Measurements from ENCODE around the gene ZRANB1.

The ZRANB1 gene

DNA sequence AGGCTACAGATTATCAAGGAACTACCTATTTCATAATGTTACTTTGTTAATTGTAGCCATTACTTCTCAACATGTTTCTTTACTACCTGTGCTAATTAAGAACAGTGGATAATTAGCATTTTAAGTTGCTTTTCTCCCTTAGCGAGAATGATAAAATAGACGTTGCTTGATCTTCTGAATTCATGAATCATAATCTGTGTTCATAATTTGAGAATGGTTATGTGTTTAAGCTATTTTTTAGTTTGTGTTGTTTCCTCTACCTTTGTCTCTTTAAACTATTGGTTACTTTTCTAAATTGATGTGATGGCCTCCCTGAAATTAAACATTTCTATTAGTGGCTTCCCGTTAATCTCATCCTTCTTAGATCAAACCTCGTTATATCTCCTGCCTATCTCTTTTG, at the start of gene ZRANB1:
ZRANB1 (plus strand) TSS at position 301 of the 400 bp plus-strand sequence. CDS start 371 bp downstream, outside the sequence.
- H2AFZ ChIP-seq (ENCODE audit: low read length): no peak within 1 kb of the TSS
- TF ChIP-seq, protein P1, sequence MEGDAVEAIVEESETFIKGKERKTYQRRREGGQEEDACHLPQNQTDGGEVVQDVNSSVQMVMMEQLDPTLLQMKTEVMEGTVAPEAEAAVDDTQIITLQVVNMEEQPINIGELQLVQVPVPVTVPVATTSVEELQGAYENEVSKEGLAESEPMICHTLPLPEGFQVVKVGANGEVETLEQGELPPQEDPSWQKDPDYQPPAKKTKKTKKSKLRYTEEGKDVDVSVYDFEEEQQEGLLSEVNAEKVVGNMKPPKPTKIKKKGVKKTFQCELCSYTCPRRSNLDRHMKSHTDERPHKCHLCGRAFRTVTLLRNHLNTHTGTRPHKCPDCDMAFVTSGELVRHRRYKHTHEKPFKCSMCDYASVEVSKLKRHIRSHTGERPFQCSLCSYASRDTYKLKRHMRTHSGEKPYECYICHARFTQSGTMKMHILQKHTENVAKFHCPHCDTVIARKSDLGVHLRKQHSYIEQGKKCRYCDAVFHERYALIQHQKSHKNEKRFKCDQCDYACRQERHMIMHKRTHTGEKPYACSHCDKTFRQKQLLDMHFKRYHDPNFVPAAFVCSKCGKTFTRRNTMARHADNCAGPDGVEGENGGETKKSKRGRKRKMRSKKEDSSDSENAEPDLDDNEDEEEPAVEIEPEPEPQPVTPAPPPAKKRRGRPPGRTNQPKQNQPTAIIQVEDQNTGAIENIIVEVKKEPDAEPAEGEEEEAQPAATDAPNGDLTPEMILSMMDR (IDR thresholded peaks at IDR 0.05; ENCODE audit: low read length): no peak
- no peak for TF ChIP-seq EZH2 (IDR thresholded peaks at IDR 0.05; ENCODE audit: borderline replicate concordance, low read length)
- H3K36me3 ChIP-seq (ENCODE audit: insufficient read depth, low read length): peaks cover 12% of the 10 kb centered on the region; the same call in 1 of the 2 replicates
- peak within 1 kb of the TSS; percentile 15; the same call in 1 of the 2 replicates for H3K4me2 ChIP-seq (ENCODE audit: low read length)
- H3K27me3 ChIP-seq (ENCODE audit: insufficient read depth, low read length): no peaks in the 10 kb centered on the region
- no peaks in the 10 kb centered on the region for H4K20me1 ChIP-seq (ENCODE audit: insufficient read depth, low read length)
- H3K4me3 ChIP-seq (ENCODE audit: low read depth, low read length, poor library complexity, severe bottlenecking): no peak within 1 kb of the TSS
- H3K79me2 ChIP-seq (ENCODE audit: insufficient read depth, low read length): peaks cover 80% of the 10 kb centered on the region
- H3K27ac ChIP-seq (ENCODE audit: low read depth, low read length, poor library complexity, severe bottlenecking): peak within 1 kb of the TSS; percentile 54
- H3F3A ChIP-seq (ENCODE audit: insufficient read depth, low read length): no peaks in the 10 kb centered on the region; the same call in 1 of the 2 replicates
- H3K9ac ChIP-seq (ENCODE audit: low read length): no peak within 1 kb of the TSS
- H3K9me2 ChIP-seq (ENCODE audit: low read depth, low read length): no peaks in the 10 kb centered on the region
- H3K4me1 ChIP-seq (ENCODE audit: insufficient read depth, low read length, severe bottlenecking): peaks cover 25% of the 10 kb centered on the region
- no peaks in the 10 kb centered on the region for H3K9me3 ChIP-seq (ENCODE audit: low read length)

DNA sequence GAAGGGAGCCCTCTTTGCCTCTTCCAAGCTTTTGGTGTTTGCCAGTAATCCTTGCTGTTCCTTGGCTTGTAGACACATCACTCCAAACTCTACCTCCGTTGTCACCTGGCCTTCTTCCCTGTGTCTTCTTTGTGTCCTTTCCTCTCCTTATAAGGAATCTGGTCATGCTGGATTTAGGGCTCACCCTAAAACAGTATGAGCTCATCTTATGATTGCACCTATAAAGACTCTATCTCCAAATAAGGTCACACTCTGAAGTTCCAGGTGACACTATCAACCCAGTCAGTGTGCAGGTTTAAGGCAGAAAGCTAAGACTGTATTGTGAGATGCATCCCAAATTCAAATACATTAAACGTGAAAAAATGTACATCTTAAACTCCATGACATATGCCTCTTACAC, 49.0 kb upstream of the ZRANB1 start:
- Histone ChIP-seq H2AFZ (ENCODE audit: low read length) (no peak overlapping the region), H3K4me3 (ENCODE audit: low read depth, low read length, poor library complexity, severe bottlenecking) (no peak overlapping the region), H3K9me3 (ENCODE audit: low read length) (no peaks in the 10 kb centered on the region), H4K20me1 (ENCODE audit: insufficient read depth, low read length) (no peaks in the 10 kb centered on the region), H3K4me2 (ENCODE audit: low read length) (no peak overlapping the region), H3K9ac (ENCODE audit: low read length) (no peak overlapping the region), H3F3A (ENCODE audit: insufficient read depth, low read length) (no peaks in the 10 kb centered on the region), H3K9me2 (ENCODE audit: low read depth, low read length) (no peaks in the 10 kb centered on the region), H3K4me1 (ENCODE audit: insufficient read depth, low read length, severe bottlenecking) (no peaks in the 10 kb centered on the region), H3K79me2 (ENCODE audit: insufficient read depth, low read length) (no peaks in the 10 kb centered on the region), H3K27ac (ENCODE audit: low read depth, low read length, poor library complexity, severe bottlenecking) (no peak overlapping the region), H3K36me3 (ENCODE audit: insufficient read depth, low read length) (no peaks in the 10 kb centered on the region), H3K27me3 (ENCODE audit: insufficient read depth, low read length) (no peaks in the 10 kb centered on the region)
- no peak for TF ChIP-seq EZH2 (IDR thresholded peaks at IDR 0.05; ENCODE audit: borderline replicate concordance, low read length)
- TF ChIP-seq, protein P1 (IDR thresholded peaks at IDR 0.05; ENCODE audit: low read length): no peak

DNA sequence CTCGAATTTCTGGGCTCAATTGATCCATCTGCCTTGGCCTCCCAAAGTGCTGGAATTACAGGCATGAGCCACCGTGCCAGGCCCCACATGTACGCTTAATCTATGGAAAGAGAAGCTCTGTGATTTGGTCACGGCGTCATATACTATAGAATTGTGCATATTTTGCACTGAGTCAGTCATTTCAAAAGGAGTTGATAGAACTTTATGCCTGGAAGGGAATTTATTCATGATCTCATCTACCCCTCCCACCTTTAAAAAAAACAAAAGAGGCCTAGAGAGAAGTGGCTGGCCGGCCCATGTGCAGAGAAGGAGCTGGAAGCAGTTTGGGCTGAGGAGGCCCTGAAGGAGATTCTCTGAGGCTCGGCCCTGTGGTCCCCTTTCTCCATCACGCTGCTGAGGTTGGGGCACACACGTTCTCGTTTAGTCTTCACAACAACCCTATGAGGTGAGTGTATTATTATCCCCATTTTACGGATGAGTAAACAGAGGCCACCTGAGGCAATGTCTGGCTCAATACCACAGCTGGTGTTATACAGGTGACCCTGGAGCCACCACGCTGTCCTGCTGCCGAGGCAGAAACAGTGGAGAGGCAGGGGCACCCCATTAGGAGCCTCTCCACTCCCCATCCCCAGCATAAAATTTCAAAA, 47.2 kb upstream of the ZRANB1 start:
- Histone ChIP-seq H4K20me1 (ENCODE audit: insufficient read depth, low read length) (no peaks in the 10 kb centered on the region), H2AFZ (ENCODE audit: low read length) (no peak overlapping the region), H3K4me3 (ENCODE audit: low read depth, low read length, poor library complexity, severe bottlenecking) (no peak overlapping the region), H3K9ac (ENCODE audit: low read length) (no peak overlapping the region), H3K27me3 (ENCODE audit: insufficient read depth, low read length) (0 out of 2 replicates have a peak, but pooled peaks cover 6% of the 10 kb centered on the region), H3K79me2 (ENCODE audit: insufficient read depth, low read length) (no peaks in the 10 kb centered on the region), H3K36me3 (ENCODE audit: insufficient read depth, low read length) (no peaks in the 10 kb centered on the region), H3K4me1 (ENCODE audit: insufficient read depth, low read length, severe bottlenecking) (no peaks in the 10 kb centered on the region), H3F3A (ENCODE audit: insufficient read depth, low read length) (no peaks in the 10 kb centered on the region), H3K4me2 (ENCODE audit: low read length) (no peak overlapping the region), H3K9me2 (ENCODE audit: low read depth, low read length) (no peaks in the 10 kb centered on the region), H3K27ac (ENCODE audit: low read depth, low read length, poor library complexity, severe bottlenecking) (no peak overlapping the region), H3K9me3 (ENCODE audit: low read length) (no peaks in the 10 kb centered on the region)
- TF ChIP-seq, protein P1 (IDR thresholded peaks at IDR 0.05; ENCODE audit: low read length): no peak
- no peak for TF ChIP-seq EZH2 (IDR thresholded peaks at IDR 0.05; ENCODE audit: borderline replicate concordance, low read length)

Measured in OCI-LY1 (cell line).